Prostate gland (tissue), 2 donors: ENCODE results near the gene MMS19. TPM values are rescaled to one million over a fixed set of nuclear protein-coding genes. Genes with fewer than 3 reads are reported as not detected.

ENCODE experiments used
- DNase-seq: peaks from one replicate; pipeline ENCODE4 v3.0.0-alpha.2; 2019; ENCODE audit warnings: low spot score
- H3K27ac ChIP-seq, 2 donors: fragments of 200-600 bp; sonication (generic); 2 replicates each; pipeline ENCODE4 v1.5.1; 2017 to 2019
- H3K27me3 ChIP-seq: fragments of 200-600 bp; sonication (generic); replicated peaks from 2 replicates; pipeline ENCODE4 v1.5.1; 2019; ENCODE audit not compliant: insufficient read depth
- H3K36me3 ChIP-seq, 2 donors: fragments of 200-600 bp; sonication (generic); 1 replicate in 1 of 2; 2 replicates in 1 of 2; pipeline versions ENCODE4 v1.5.1 to v1.8.1; 2017 to 2019
- H3K4me1 ChIP-seq: fragments of 200-600 bp; sonication (generic); replicated peaks from 2 replicates; pipeline ENCODE4 v1.5.1; 2019
- H3K4me3 ChIP-seq, 2 donors: fragments of 200-600 bp; sonication (generic); 2 replicates each; pipeline ENCODE4 v1.5.1; 2017 to 2019
- H3K9me3 ChIP-seq: fragments of 200-600 bp; sonication (generic); 2 replicates; pipeline ENCODE4 v1.5.1; 2017
- CTCF ChIP-seq, 4 experiments: fragments of 200-600 bp in 2 of 4; fragments of 450-650 bp in 2 of 4; sonication (generic) in 2 of 4; IDR thresholded peaks; 1 replicate in 3 of 4; 2 replicates in 1 of 4; pipeline ENCODE4 v1.5.1; 2016 to 2019; ENCODE audit warnings: antibody characterized with exemption in 4 of 4, mild to moderate bottlenecking in 2 of 4, moderate library complexity in 2 of 4
- POLR2A ChIP-seq: fragments of 450-650 bp; IDR thresholded peaks from one replicate; pipeline ENCODE4 v1.6.1; 2016; ENCODE audit warnings: antibody characterized with exemption, mild to moderate bottlenecking
- POLR2AphosphoS5 ChIP-seq: sonication (generic); formaldehyde crosslinking; IDR thresholded peaks from one replicate; pipeline ENCODE4 v1.6.1; 2017; ENCODE audit warnings: antibody characterized with exemption
- WGBS: methylation state at CpG from one replicate; pipeline ENCODE4 v1.1.5; 2018; 5-methylcytosine and 5-hydroxymethylcytosine counted together
- intact Hi-C: fragments of 100-400 bp; cut with DNase I; formaldehyde crosslinking; loops from one replicate; pipeline ENCODE4 v1.14.2; 2022
- total RNA-seq, 2 donors: library from RNA; depleted of rRNA; stranded (reverse); fragments of >200 nt; gene quantifications; one replicate each; pipeline ENCODE4 v1.1.0, GENCODE V29; 2016

MMS19 gene
- total RNA-seq, 2 donors from 2014 or later, result 41.5 to 207 TPM

GRCh38 chr10:97515271-97515978, 17.2 kb upstream of the MMS19 start:
- intact Hi-C loops, result no loop called here
- 52% methylated on average over 10 of the region's 10 CpGs for WGBS
- no peak overlapping the region for H3K27ac ChIP-seq
- H3K4me3 ChIP-seq, result no peak overlapping the region
- no peak for TF ChIP-seq CTCF (IDR thresholded peaks at IDR 0.05)
- TF ChIP-seq POLR2A, result no peak
- no peak for TF ChIP-seq POLR2AphosphoS5
- DNase-seq, result no peak
- no peaks in the 10 kb centered on the region for H3K36me3 ChIP-seq
- no peaks in the 10 kb centered on the region for H3K4me1 ChIP-seq
- H3K9me3 ChIP-seq, result no peaks in the 10 kb centered on the region
- no peaks in the 10 kb centered on the region for H3K27me3 ChIP-seq

- H3K27ac ChIP-seq, result no peak overlapping the region
- no peak overlapping the region for H3K4me3 ChIP-seq
- no peaks in the 10 kb centered on the region for H3K36me3 ChIP-seq
- DNase-seq, result no peak
- 78% methylated on average over 10 of the region's 10 CpGs for WGBS
- TF ChIP-seq POLR2AphosphoS5, result no peak
- no peak for TF ChIP-seq POLR2A
- TF ChIP-seq CTCF (IDR thresholded peaks at IDR 0.05), result no peak
- H3K27me3 ChIP-seq, result no peaks in the 10 kb centered on the region
- no peaks in the 10 kb centered on the region for H3K9me3 ChIP-seq
- intact Hi-C loops, result no loop called here
- no peaks in the 10 kb centered on the region for H3K4me1 ChIP-seq
Observed at GRCh38 chr10:97514344-97514743, 16.1 kb upstream of the MMS19 start.

GRCh38 chr10:97512993-97513392, 14.8 kb upstream of the MMS19 start:
- TF ChIP-seq POLR2A (no peak), POLR2AphosphoS5 (no peak)
- Histone ChIP-seq H3K36me3 (no peaks in the 10 kb centered on the region), H3K4me3 (no peak overlapping the region), H3K27ac (no peak overlapping the region), H3K9me3 (no peaks in the 10 kb centered on the region), H3K27me3 (no peaks in the 10 kb centered on the region), H3K4me1 (no peaks in the 10 kb centered on the region)
- intact Hi-C loops, result no loop called here
- DNase-seq, result no peak
- WGBS, result 47% methylated on average over 1 of the region's 1 CpG

- intact Hi-C loops, result no loop called here
- no peak overlapping the region for H3K4me3 ChIP-seq
- 63% methylated on average over 3 of the region's 3 CpGs for WGBS
- no peaks in the 10 kb centered on the region for H3K36me3 ChIP-seq
- H3K4me1 ChIP-seq, result no peaks in the 10 kb centered on the region
- H3K27me3 ChIP-seq, result no peaks in the 10 kb centered on the region
- DNase-seq, result no peak
- TF ChIP-seq POLR2A, result no peak
- H3K9me3 ChIP-seq, result no peaks in the 10 kb centered on the region
- no peak overlapping the region for H3K27ac ChIP-seq
Observed at GRCh38 chr10:97511711-97512440, 13.7 kb upstream of the MMS19 start.

- no peaks in the 10 kb centered on the region for H3K27me3 ChIP-seq
- no peak for DNase-seq
- 96% methylated on average over 4 of the region's 4 CpGs for WGBS
- TF ChIP-seq POLR2AphosphoS5, result no peak
- TF ChIP-seq CTCF (IDR thresholded peaks at IDR 0.05), result no peak
- no peak for TF ChIP-seq POLR2A
- no peaks in the 10 kb centered on the region for H3K4me1 ChIP-seq
- H3K4me3 ChIP-seq, result no peak overlapping the region
- H3K27ac ChIP-seq, result no peak overlapping the region
- H3K36me3 ChIP-seq, result no peaks in the 10 kb centered on the region
- H3K9me3 ChIP-seq, result no peaks in the 10 kb centered on the region
- intact Hi-C loops, result no loop called here
Observed at GRCh38 chr10:97510686-97511085, 12.5 kb upstream of the MMS19 start.
